Measurements from ENCODE around the gene CCNT2.
"Not testable (repeated sequence)": the region's sequence is repeated elsewhere in the genome, so short reads cannot be mapped to it uniquely, and the experiment has no call there.

CCNT2 gene

GRCh38 chr2:134975281-134976009 is 56.8 kb downstream of the CCNT2 start:
- DNase-seq (ENCODE audit: extremely low read depth, low read depth), result no peak
- TF ChIP-seq CTCF (IDR thresholded peaks at IDR 0.05; ENCODE audit: low read depth, low read length, missing control alignments), result no peak
- H3K4me3 ChIP-seq (replicated peaks; ENCODE audit: low read depth, low read length), result no peak overlapping the region

DNA sequence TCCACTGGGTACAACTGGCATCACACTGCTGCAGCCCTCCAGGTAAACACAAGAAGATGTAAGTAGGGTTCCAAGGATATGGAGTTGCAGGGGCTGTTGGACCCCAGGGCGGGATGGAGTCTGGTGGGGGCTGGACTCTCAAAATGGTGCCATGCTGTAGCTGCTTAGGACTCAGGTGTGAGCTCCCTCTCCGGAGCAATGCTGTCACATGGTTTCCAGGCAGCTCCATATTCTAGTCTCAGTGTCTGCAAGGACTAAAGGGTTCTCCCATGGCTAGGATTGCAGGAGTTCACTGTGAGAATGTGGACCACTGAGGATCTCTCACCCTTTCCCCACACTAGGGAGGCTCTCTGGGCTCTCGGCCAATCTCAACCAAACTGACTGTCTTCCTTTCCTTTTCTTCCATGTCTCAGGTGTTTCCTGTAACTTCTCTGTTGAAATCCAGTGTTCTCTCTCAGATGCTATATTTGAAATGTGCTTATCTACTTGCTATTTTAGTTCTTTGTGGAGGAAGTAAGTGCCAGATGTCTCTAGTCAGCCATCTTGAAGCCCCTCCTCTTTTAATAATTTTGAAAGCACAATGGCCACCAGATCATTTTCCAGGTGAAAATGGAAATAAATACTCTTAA is 57.6 kb downstream of the CCNT2 start:
- no peak overlapping the region for H3K4me3 ChIP-seq (replicated peaks; ENCODE audit: low read depth, low read length)
- TF ChIP-seq CTCF (IDR thresholded peaks at IDR 0.05; ENCODE audit: low read depth, low read length, missing control alignments), result no peak
- DNase-seq (ENCODE audit: extremely low read depth, low read depth), result no peak

- not testable (repeated sequence) for H3K4me3 ChIP-seq (replicated peaks; ENCODE audit: low read depth, low read length); DNase-seq (ENCODE audit: extremely low read depth, low read depth)
Observed at GRCh38 chr2:134977104-134977503, 58.5 kb downstream of the CCNT2 start.

- H3K4me3 ChIP-seq (replicated peaks; ENCODE audit: low read depth, low read length), result no peak overlapping the region
- no peak for TF ChIP-seq CTCF (IDR thresholded peaks at IDR 0.05; ENCODE audit: low read depth, low read length, missing control alignments)
- no peak for DNase-seq (ENCODE audit: extremely low read depth, low read depth)
Observed at GRCh38 chr2:134979221-134979620, 60.6 kb downstream of the CCNT2 start.

DNA sequence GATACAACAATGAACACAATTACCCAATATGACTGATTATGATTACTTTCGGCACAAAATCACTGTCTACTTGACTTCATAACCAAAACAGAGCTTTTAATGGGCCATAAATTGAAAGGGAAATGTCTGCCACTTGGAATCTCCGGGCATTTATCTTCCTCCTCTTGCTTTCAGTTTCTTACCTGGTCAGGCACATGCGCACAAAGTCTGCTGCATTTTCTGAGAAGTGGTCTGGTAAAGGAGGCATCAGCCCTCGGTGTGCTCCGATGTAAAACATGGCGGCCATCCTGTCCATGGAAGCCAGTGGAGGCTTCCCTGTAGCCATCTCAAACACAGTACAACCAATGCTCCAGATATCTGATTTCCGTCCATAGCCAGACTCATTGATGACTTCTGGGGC is 62.0 kb downstream of the CCNT2 start:
- no peak for DNase-seq (ENCODE audit: extremely low read depth, low read depth)
- no peak for TF ChIP-seq CTCF (IDR thresholded peaks at IDR 0.05; ENCODE audit: low read depth, low read length, missing control alignments)
- H3K4me3 ChIP-seq (replicated peaks; ENCODE audit: low read depth, low read length), result no peak overlapping the region

- DNase-seq (ENCODE audit: extremely low read depth, low read depth), result no peak
- no peak for TF ChIP-seq CTCF (IDR thresholded peaks at IDR 0.05; ENCODE audit: low read depth, low read length, missing control alignments)
- H3K4me3 ChIP-seq (replicated peaks; ENCODE audit: low read depth, low read length), result no peak overlapping the region
Observed at GRCh38 chr2:134982603-134983002, 64.0 kb downstream of the CCNT2 start.

DNA sequence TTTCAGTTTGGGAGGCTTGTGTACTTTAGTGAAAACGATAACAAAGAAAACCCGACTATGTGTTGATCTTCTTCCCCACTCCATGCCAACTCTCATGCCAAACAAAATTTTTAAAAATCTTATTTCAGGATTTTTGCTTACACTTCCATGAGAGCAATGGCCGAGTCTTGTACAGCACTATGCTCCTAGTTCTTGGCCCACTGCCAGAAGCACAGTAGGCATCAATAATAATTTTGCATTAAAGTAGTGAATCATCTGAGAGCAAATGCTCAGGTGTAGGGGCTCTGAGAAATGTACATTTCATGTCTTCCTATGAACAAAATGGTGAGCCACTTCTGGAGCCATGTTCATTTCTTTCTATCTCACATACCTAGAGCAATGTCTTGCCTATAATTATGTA is 66.4 kb downstream of the CCNT2 start:
- DNase-seq (ENCODE audit: extremely low read depth, low read depth), result no peak
- no peak overlapping the region for H3K4me3 ChIP-seq (replicated peaks; ENCODE audit: low read depth, low read length)
- no peak for TF ChIP-seq CTCF (IDR thresholded peaks at IDR 0.05; ENCODE audit: low read depth, low read length, missing control alignments)

All from HFF-Myc (cell line).